Lower leg skin (tissue), 3 donors: ENCODE results near the gene ZBTB21.

ENCODE experiments used
- CTCF ChIP-seq, 3 donors: fragments of 450-650 bp; IDR thresholded peaks; one replicate each; pipeline ENCODE4 v1.5.1; 2016; ENCODE audit warnings: antibody characterized with exemption in 3 of 3, mild to moderate bottlenecking in 3 of 3, moderate library complexity in 2 of 3
- POLR2A ChIP-seq, 2 donors: fragments of 450-650 bp; IDR thresholded peaks; one replicate each; pipeline ENCODE4 v1.6.1; 2016 to 2017; ENCODE audit warnings: antibody characterized with exemption in 2 of 2, mild to moderate bottlenecking in 1 of 2, moderate library complexity in 1 of 2

GRCh38 chr21:41979751-41980369 lies 30.3 kb downstream of the ZBTB21 start:
- TF ChIP-seq CTCF (IDR thresholded peaks at IDR 0.05) (no peak), POLR2A (IDR thresholded peaks at IDR 0.05) (no peak)
